ENCODE results near the gene APOA1. TPM values are rescaled to one million over a fixed set of nuclear protein-coding genes. Genes with fewer than 3 reads are reported as not detected.

The APOA1 gene
- total and polyA plus RNA-seq, 10 of the 15 experiments (the other 5 are each of a cell fraction or from before 2014, with no cell fraction given): 0.10 to 2.4 (median 0.24) TPM; not detected in 3

GRCh38 chr11:116853461-116854073, 16.1 kb upstream of the APOA1 start (continued):
- TF ChIP-seq CEBPZ (IDR thresholded peaks at IDR 0.05; ENCODE audit: low read depth, low read length) (no peak), NFIC (IDR thresholded peaks at IDR 0.05; ENCODE audit: low read depth, low read length) (peak; percentile 44; the same call in 1 of the 2 replicates), ETV6 (conservative IDR thresholded peaks at IDR 0.05 in 1 of 2, IDR thresholded peaks at IDR 0.05 in 1 of 2; ENCODE audit: borderline replicate concordance in 1 of 2, low read depth in 1 of 2) (peak in 1 of 2 experiments; percentile 52; a peak in 1 of 4 replicates), ATF3 (IDR thresholded peaks at IDR 0.05; ENCODE audit: borderline replicate concordance, extremely low read depth, low read depth, low read length) (no peak), POU2F2 (IDR thresholded peaks at IDR 0.05; ENCODE audit: borderline replicate concordance, low read depth, low read length) (peak; percentile 45; the same call in 1 of the 3 replicates), ZNF592 (IDR thresholded peaks at IDR 0.05) (no peak), SKIL (IDR thresholded peaks at IDR 0.05; ENCODE audit: low read depth, poor library complexity, severe bottlenecking) (peak; percentile 42), IKZF2 (IDR thresholded peaks at IDR 0.05) (peak; percentile 51 to 53; a peak in 2 of 4 replicates), SMARCA5 (IDR thresholded peaks at IDR 0.05) (0 out of 2 replicates have a peak, but pooled peaks have one; percentile 16), ZBED1 (IDR thresholded peaks at IDR 0.05; ENCODE audit: borderline replicate concordance) (no peak), ESRRA (IDR thresholded peaks at IDR 0.05; ENCODE audit: low read length) (no peak), RELA (IDR thresholded peaks at IDR 0.05; ENCODE audit: borderline replicate concordance, partially characterized antibody) (no peak)
- TF ChIP-seq, protein P1, sequence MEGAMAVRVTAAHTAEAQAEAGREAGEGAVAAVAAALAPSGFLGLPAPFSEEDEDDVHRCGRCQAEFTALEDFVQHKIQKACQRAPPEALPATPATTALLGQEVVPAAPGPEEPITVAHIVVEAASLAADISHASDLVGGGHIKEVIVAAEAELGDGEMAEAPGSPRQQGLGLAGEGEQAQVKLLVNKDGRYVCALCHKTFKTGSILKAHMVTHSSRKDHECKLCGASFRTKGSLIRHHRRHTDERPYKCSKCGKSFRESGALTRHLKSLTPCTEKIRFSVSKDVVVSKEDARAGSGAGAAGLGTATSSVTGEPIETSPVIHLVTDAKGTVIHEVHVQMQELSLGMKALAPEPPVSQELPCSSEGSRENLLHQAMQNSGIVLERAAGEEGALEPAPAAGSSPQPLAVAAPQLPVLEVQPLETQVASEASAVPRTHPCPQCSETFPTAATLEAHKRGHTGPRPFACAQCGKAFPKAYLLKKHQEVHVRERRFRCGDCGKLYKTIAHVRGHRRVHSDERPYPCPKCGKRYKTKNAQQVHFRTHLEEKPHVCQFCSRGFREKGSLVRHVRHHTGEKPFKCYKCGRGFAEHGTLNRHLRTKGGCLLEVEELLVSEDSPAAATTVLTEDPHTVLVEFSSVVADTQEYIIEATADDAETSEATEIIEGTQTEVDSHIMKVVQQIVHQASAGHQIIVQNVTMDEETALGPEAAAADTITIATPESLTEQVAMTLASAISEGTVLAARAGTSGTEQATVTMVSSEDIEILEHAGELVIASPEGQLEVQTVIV (IDR thresholded peaks at IDR 0.05; ENCODE audit: borderline replicate concordance, partially characterized antibody): no peak
